MM.1S (cell line): ENCODE data around the gene TTYH2.
A peak's percentile ranks its signal among the peaks of the same experiment; 100 is the strongest.

Experiments
- DNase-seq: peaks from one replicate; pipeline ENCODE4 v3.0.0-alpha.2; 2015
- H2AFZ ChIP-seq: fragments of 300-600 bp; sonication (generic); 2 replicates; pipeline ENCODE4 v1.6.0; 2016; ENCODE audit warnings: antibody characterized with exemption, low read length
- H3F3A ChIP-seq: fragments of 300-600 bp; sonication (generic); 2 replicates; pipeline ENCODE4 v1.6.1; 2016; ENCODE audit warnings: mild to moderate bottlenecking, antibody characterized with exemption, low read length, moderate library complexity, mixed read lengths; ENCODE audit not compliant: insufficient read depth
- H3K27ac ChIP-seq: fragments of 300-600 bp; sonication (generic); 2 replicates; pipeline ENCODE4 v1.5.1; 2016; ENCODE audit warnings: mild to moderate bottlenecking, low read length
- H3K27me3 ChIP-seq: fragments of 300-600 bp; sonication (generic); replicated peaks from 2 replicates; pipeline ENCODE4 v1.6.0; 2016; ENCODE audit warnings: low read length; ENCODE audit not compliant: insufficient read depth
- H3K36me3 ChIP-seq: fragments of 300-600 bp; sonication (generic); replicated peaks from 2 replicates; pipeline ENCODE4 v1.6.1; 2016; ENCODE audit warnings: mild to moderate bottlenecking, low read length, mixed read lengths; ENCODE audit not compliant: insufficient read depth
- H3K4me1 ChIP-seq: fragments of 300-600 bp; sonication (generic); 2 replicates; pipeline ENCODE4 v1.6.1; 2016; ENCODE audit warnings: low read length, mixed read lengths
- H3K4me2 ChIP-seq: fragments of 300-600 bp; sonication (generic); 2 replicates; pipeline ENCODE4 v1.6.0; 2016; ENCODE audit warnings: low read depth, low read length
- H3K4me3 ChIP-seq: fragments of 300-600 bp; sonication (generic); 2 replicates; pipeline ENCODE4 v1.5.1; 2016; ENCODE audit warnings: low read length, mixed read lengths
- H3K79me2 ChIP-seq: fragments of 300-600 bp; sonication (generic); 2 replicates; pipeline ENCODE4 v1.6.1; 2016; ENCODE audit warnings: mixed run types, low read length, mixed read lengths
- H3K9ac ChIP-seq: fragments of 300-600 bp; sonication (generic); 2 replicates; pipeline ENCODE4 v1.6.1; 2016; ENCODE audit warnings: low read length, mixed read lengths
- H3K9me2 ChIP-seq: fragments of 300-600 bp; sonication (generic); replicated peaks from 2 replicates; pipeline ENCODE4 v1.6.1; 2016; ENCODE audit warnings: mild to moderate bottlenecking, low read length, mixed read lengths; ENCODE audit not compliant: insufficient read depth
- H3K9me3 ChIP-seq: fragments of 300-600 bp; sonication (generic); replicated peaks from 2 replicates; pipeline ENCODE4 v1.6.1; 2016; ENCODE audit warnings: mild to moderate bottlenecking, low read length, mixed read lengths; ENCODE audit not compliant: insufficient read depth
- H4K20me1 ChIP-seq: fragments of 300-600 bp; sonication (generic); 2 replicates; pipeline ENCODE4 v1.6.1; 2016; ENCODE audit warnings: mild to moderate bottlenecking, low read length, moderate library complexity, mixed read lengths; ENCODE audit not compliant: insufficient read depth
- CTCF ChIP-seq: fragments of 300-600 bp; sonication (generic); IDR thresholded peaks from 2 replicates; pipeline ENCODE4 v1.5.1; 2016; ENCODE audit warnings: antibody characterized with exemption, low read length, mixed read lengths
- EZH2 ChIP-seq: fragments of 300-600 bp; sonication (generic); optimal IDR thresholded peaks from 2 replicates; pipeline ENCODE3; 2017; ENCODE audit warnings: low read depth, mild to moderate bottlenecking, antibody characterized with exemption, low read length, mixed read lengths
- EZH2phosphoT487 ChIP-seq: fragments of 300-600 bp; sonication (generic); IDR thresholded peaks from 2 replicates; pipeline ENCODE4 v1.6.1; 2018; ENCODE audit warnings: antibody characterized with exemption, low read length

Gene TTYH2

GRCh38 chr17:74213861-74214391 lies 555 bp downstream of the TTYH2 start:
- TF ChIP-seq CTCF (no peak), EZH2 (no peak), EZH2phosphoT487 (no peak)
- H3K9ac ChIP-seq, result no peak overlapping the region
- H3K36me3 ChIP-seq, result peaks cover 3% of the 10 kb centered on the region; the same call in 1 of the 2 replicates
- H3K4me3 ChIP-seq, result peak overlapping the region; percentile 53
- peaks cover 14% of the 10 kb centered on the region for H3K27me3 ChIP-seq
- no peak overlapping the region for H3K27ac ChIP-seq
- H4K20me1 ChIP-seq, result peaks cover 21% of the 10 kb centered on the region
- DNase-seq, result no peak
- no peaks in the 10 kb centered on the region for H3K9me2 ChIP-seq
- no peaks in the 10 kb centered on the region for H3K9me3 ChIP-seq
- H3F3A ChIP-seq, result peaks cover 41% of the 10 kb centered on the region
- peak overlapping the region; percentile 82 for H2AFZ ChIP-seq
- H3K79me2 ChIP-seq, result 0 out of 2 replicates have a peak, but pooled peaks cover 3% of the 10 kb centered on the region
- H3K4me2 ChIP-seq, result peak overlapping the region; percentile 74
- H3K4me1 ChIP-seq, result peaks cover 10% of the 10 kb centered on the region; the same call in 1 of the 2 replicates

DNA sequence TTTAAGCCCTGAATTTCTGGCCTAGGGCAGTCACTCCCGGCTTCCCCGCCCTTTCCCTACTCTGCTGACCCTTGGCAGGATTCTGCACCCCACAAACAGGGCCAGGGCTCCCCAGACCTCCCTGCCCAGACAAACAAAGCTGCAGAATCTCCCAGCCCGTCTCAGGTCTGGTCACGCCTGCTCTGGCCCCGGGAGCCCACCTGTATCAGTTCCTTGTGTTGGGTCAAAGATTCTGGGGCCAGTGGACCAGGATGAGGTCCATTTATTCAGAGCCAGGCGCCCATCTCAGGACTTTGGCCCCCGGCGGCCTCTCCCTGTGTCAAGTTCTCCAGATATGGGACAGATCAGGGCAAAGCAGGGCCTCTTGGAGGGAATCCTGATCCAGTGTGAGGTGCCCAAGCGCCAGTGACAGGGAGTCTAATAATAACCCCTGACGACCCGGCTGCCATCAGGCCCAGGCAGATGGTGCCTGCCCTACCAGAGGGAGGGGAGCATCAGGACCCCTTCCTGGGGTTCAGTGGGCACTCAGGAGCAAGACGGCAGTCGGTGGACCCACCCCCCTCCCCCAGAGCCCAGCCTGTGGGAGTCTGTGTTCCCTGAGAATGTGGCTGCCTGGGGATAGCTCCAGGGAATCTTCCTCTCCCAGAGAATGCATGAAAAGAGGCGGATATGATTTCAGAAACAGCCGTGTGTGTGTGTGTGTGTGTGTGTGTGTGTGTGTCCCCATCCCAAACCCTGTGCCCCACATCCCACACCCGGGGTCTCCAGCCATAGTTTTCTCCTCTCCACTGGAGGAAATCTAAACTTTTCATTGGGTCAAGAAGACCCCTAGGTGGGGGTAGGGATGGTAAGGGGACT lies 1.3 kb downstream of the TTYH2 start:
- no peak for DNase-seq
- H3K27me3 ChIP-seq, result peaks cover 18% of the 10 kb centered on the region
- no peak for TF ChIP-seq EZH2
- no peak for TF ChIP-seq EZH2phosphoT487
- TF ChIP-seq CTCF, result no peak
- peaks cover 33% of the 10 kb centered on the region for H3F3A ChIP-seq
- no peak overlapping the region for H3K9ac ChIP-seq
- no peaks in the 10 kb centered on the region for H3K9me2 ChIP-seq
- H3K4me1 ChIP-seq, result peaks cover 10% of the 10 kb centered on the region; the same call in 1 of the 2 replicates
- H3K9me3 ChIP-seq, result no peaks in the 10 kb centered on the region
- H3K36me3 ChIP-seq, result peaks cover 3% of the 10 kb centered on the region; the same call in 1 of the 2 replicates
- no peak overlapping the region for H3K27ac ChIP-seq
- H2AFZ ChIP-seq, result no peak overlapping the region
- H4K20me1 ChIP-seq, result peaks cover 13% of the 10 kb centered on the region
- H3K4me2 ChIP-seq, result no peak overlapping the region
- H3K4me3 ChIP-seq, result no peak overlapping the region
- H3K79me2 ChIP-seq, result 0 out of 2 replicates have a peak, but pooled peaks cover 3% of the 10 kb centered on the region

- H3K9ac ChIP-seq, result no peak overlapping the region
- H3F3A ChIP-seq, result peaks cover 27% of the 10 kb centered on the region
- TF ChIP-seq EZH2, result no peak
- no peak for TF ChIP-seq EZH2phosphoT487
- no peak for TF ChIP-seq CTCF
- H3K36me3 ChIP-seq, result no peaks in the 10 kb centered on the region
- H3K9me2 ChIP-seq, result no peaks in the 10 kb centered on the region
- H4K20me1 ChIP-seq, result peaks cover 8% of the 10 kb centered on the region; the same call in 1 of the 2 replicates
- H3K27me3 ChIP-seq, result peaks cover 22% of the 10 kb centered on the region
- H3K4me1 ChIP-seq, result peaks cover 10% of the 10 kb centered on the region; the same call in 1 of the 2 replicates
- DNase-seq, result no peak
- no peak overlapping the region for H2AFZ ChIP-seq
- H3K4me3 ChIP-seq, result no peak overlapping the region
- no peaks in the 10 kb centered on the region for H3K9me3 ChIP-seq
- no peaks in the 10 kb centered on the region for H3K79me2 ChIP-seq
- no peak overlapping the region for H3K27ac ChIP-seq
- H3K4me2 ChIP-seq, result no peak overlapping the region
These were observed 2.0 kb downstream of the TTYH2 start for GRCh38 chr17:74215342-74215727.
